Liver (tissue), 9 donors: ENCODE data around the gene MAPKBP1. TPM values are rescaled to one million over a fixed set of nuclear protein-coding genes. Genes with fewer than 3 reads are reported as not detected.

Source experiments
- DNase-seq: peaks from one replicate; pipeline ENCODE4 v3.0.0-alpha.2; 2017; ENCODE audit warnings: low spot score
- H3K27ac ChIP-seq, 2 donors: one replicate each; pipeline ENCODE4 v1.7.0; 2013; ENCODE audit warnings: inconsistent platforms in 2 of 2, low read length in 2 of 2, control low read depth in 1 of 2, low read depth in 1 of 2, mild to moderate bottlenecking in 1 of 2
- H3K27me3 ChIP-seq, 4 donors: one replicate each; pipeline versions ENCODE4 v1.6.1 to v1.7.0; 2013; ENCODE audit warnings: low read length in 3 of 4, inconsistent platforms in 1 of 4, mild to moderate bottlenecking in 1 of 4, moderate library complexity in 1 of 4; ENCODE audit not compliant: control insufficient read depth in 4 of 4, insufficient read depth in 4 of 4
- H3K36me3 ChIP-seq, 4 donors: one replicate each; pipeline versions ENCODE4 v1.6.1 to v1.7.0; 2013; ENCODE audit warnings: low read length in 3 of 4, mild to moderate bottlenecking in 3 of 4, low read depth in 1 of 4, moderate library complexity in 1 of 4; ENCODE audit not compliant: control insufficient read depth in 4 of 4, insufficient read depth in 3 of 4
- H3K4me1 ChIP-seq, 4 donors: one replicate each; pipeline versions ENCODE4 v1.6.1 to v1.7.0; 2013; ENCODE audit warnings: low read length in 3 of 4, mild to moderate bottlenecking in 3 of 4, moderate library complexity in 1 of 4; ENCODE audit not compliant: control insufficient read depth in 4 of 4, insufficient read depth in 4 of 4
- H3K4me3 ChIP-seq, 3 donors: one replicate each; pipeline versions ENCODE4 v1.6.1 to v1.7.0; 2013; ENCODE audit warnings: low read length in 3 of 3, control low read depth in 1 of 3, low read depth in 1 of 3, mild to moderate bottlenecking in 1 of 3
- H3K9ac ChIP-seq, 2 donors: one replicate each; pipeline ENCODE4 v1.7.0; 2013; ENCODE audit warnings: low read length in 2 of 2, mild to moderate bottlenecking in 2 of 2, moderate library complexity in 2 of 2, control low read depth in 1 of 2, low read depth in 1 of 2
- H3K9me3 ChIP-seq, 4 donors: one replicate each; pipeline versions ENCODE4 v1.6.1 to v1.7.0; 2013; ENCODE audit warnings: low read length in 3 of 4; ENCODE audit not compliant: control insufficient read depth in 4 of 4
- ATF3 ChIP-seq: IDR thresholded peaks from 2 replicates; pipeline ENCODE4 v1.6.1; 2016; ENCODE audit warnings: antibody characterized with exemption
- CTCF ChIP-seq: fragments of 150-350 bp; IDR thresholded peaks from 2 replicates; pipeline ENCODE4 v1.5.1; 2017; ENCODE audit warnings: improper control_type of control experiment, low read depth, low read length; ENCODE audit not compliant: missing input control
- EGR1 ChIP-seq, 2 donors: IDR thresholded peaks; 2 replicates each; pipeline ENCODE4 v1.6.1; 2016 to 2018; ENCODE audit warnings: antibody characterized with exemption in 2 of 2, low read depth in 2 of 2
- FOXA1 ChIP-seq: IDR thresholded peaks from 2 replicates; pipeline ENCODE4 v1.6.1; 2016; ENCODE audit warnings: antibody characterized with exemption
- FOXA2 ChIP-seq: IDR thresholded peaks from 2 replicates; pipeline ENCODE4 v1.6.1; 2016; ENCODE audit warnings: antibody characterized with exemption
- GABPA ChIP-seq, 2 donors: IDR thresholded peaks in 1 of 2; conservative IDR thresholded peaks in 1 of 2; 2 replicates each; pipeline ENCODE4 v1.6.1; 2016; ENCODE audit warnings: antibody characterized with exemption in 2 of 2, mild to moderate bottlenecking in 1 of 2, moderate library complexity in 1 of 2
- HNF4A ChIP-seq, 2 donors: conservative IDR thresholded peaks; 2 replicates each; pipeline ENCODE4 v1.6.1; 2016; ENCODE audit warnings: antibody characterized with exemption in 2 of 2, mild to moderate bottlenecking in 2 of 2
- HNF4G ChIP-seq: IDR thresholded peaks from 2 replicates; pipeline ENCODE4 v1.6.1; 2016; ENCODE audit warnings: antibody characterized with exemption
- JUND ChIP-seq, 2 donors: IDR thresholded peaks; 2 replicates each; pipeline ENCODE4 v1.6.1; 2016; ENCODE audit warnings: antibody characterized with exemption in 2 of 2
- MAX ChIP-seq: IDR thresholded peaks from 2 replicates; pipeline ENCODE4 v1.6.1; 2016; ENCODE audit warnings: antibody characterized with exemption
- NR2F2 ChIP-seq: IDR thresholded peaks from 2 replicates; pipeline ENCODE4 v1.6.1; 2016; ENCODE audit warnings: antibody characterized with exemption
- REST ChIP-seq: IDR thresholded peaks from 2 replicates; pipeline ENCODE4 v1.6.1; 2016; ENCODE audit warnings: antibody characterized with exemption, mild to moderate bottlenecking
- RXRA ChIP-seq, 2 donors: IDR thresholded peaks; 2 replicates each; pipeline ENCODE4 v1.6.1; 2017 to 2018; ENCODE audit warnings: antibody characterized with exemption in 2 of 2, mild to moderate bottlenecking in 1 of 2
- SP1 ChIP-seq: IDR thresholded peaks from 2 replicates; pipeline ENCODE4 v1.6.1; 2018; ENCODE audit warnings: antibody characterized with exemption, mild to moderate bottlenecking
- TAF1 ChIP-seq: conservative IDR thresholded peaks from 2 replicates; pipeline ENCODE4 v1.6.1; 2016; ENCODE audit warnings: antibody characterized with exemption, mild to moderate bottlenecking
- YY1 ChIP-seq: IDR thresholded peaks from 2 replicates; pipeline ENCODE4 v1.6.1; 2016; ENCODE audit warnings: antibody characterized with exemption, mild to moderate bottlenecking
- ZBTB33 ChIP-seq: IDR thresholded peaks from 2 replicates; pipeline ENCODE4 v1.6.1; 2016; ENCODE audit warnings: antibody characterized with exemption
- WGBS: extraction: QIAGEN DNeasy Blood & Tissue Kit; methylation state at CpG from one replicate; pipeline ENCODE4 v1.1.7; 2013; 5-methylcytosine and 5-hydroxymethylcytosine counted together
- polyA plus RNA-seq, 2 donors: library from polyadenylated mRNA; stranded (reverse) in 1 of 2; unstranded in 1 of 2; fragments of 200-250 nt in 1 of 2; fragments of >200 nt in 1 of 2; fragmentation: Nextera tagmentation in 1 of 2; extraction: Ambion mirVana in 1 of 2; gene quantifications; one replicate each; pipeline versions ENCODE4 v1.2.1 to v1.2.3, GENCODE V29; 2013 to 2015
- total RNA-seq, 2 donors: library from RNA; depleted of rRNA; stranded (reverse); fragments of >200 nt; gene quantifications; one replicate each; pipeline ENCODE4 v1.2.3, GENCODE V29; 2014
- donor health status: healthy.
- donor health status: healthy.
- donor health status: healthy.
- donor health status: healthy.
- donor health status: healthy.

Gene MAPKBP1
- total and polyA plus RNA-seq, 4 donors = 0.89 to 10.3 (median 2.7) TPM

- H3K9me3 ChIP-seq = no peaks in the 10 kb centered on the region
- no peak overlapping the region for H3K9ac ChIP-seq
- WGBS = 97% methylated on average over 16 of the region's 16 CpGs
- TF ChIP-seq TAF1 = no peak
- TF ChIP-seq FOXA1 = no peak
- no peak for TF ChIP-seq ATF3
- TF ChIP-seq EGR1 (IDR thresholded peaks at IDR 0.05; ENCODE audit: low read depth in 2 of 2) = no peak
- no peak for TF ChIP-seq CTCF
- TF ChIP-seq RXRA (IDR thresholded peaks at IDR 0.05) = no peak
- no peak for TF ChIP-seq NR2F2
- TF ChIP-seq MAX = no peak
- TF ChIP-seq GABPA (IDR thresholded peaks at IDR 0.05 in 1 of 2, conservative IDR thresholded peaks at IDR 0.05 in 1 of 2) = no peak
- H3K36me3 ChIP-seq = peaks cover 0 to 12% (median 6%) of the 10 kb centered on the region in 4 donors
- no peak overlapping the region for H3K27ac ChIP-seq
- no peak for DNase-seq
- H3K4me3 ChIP-seq = no peak overlapping the region
- no peaks in the 10 kb centered on the region for H3K27me3 ChIP-seq
- H3K4me1 ChIP-seq = no peaks in the 10 kb centered on the region
Observed at GRCh38 chr15:41839781-41840491, 65.7 kb downstream of the MAPKBP1 start.

GRCh38 chr15:41840673-41841072 is 66.4 kb downstream of the MAPKBP1 start:
- no peak overlapping the region for H3K27ac ChIP-seq
- DNase-seq = no peak

More at GRCh38 chr15:41840673-41841072, 66.4 kb downstream of the MAPKBP1 start:
- H3K27me3 ChIP-seq = no peaks in the 10 kb centered on the region
- peaks cover 2 to 18% (median 8%) of the 10 kb centered on the region in 4 donors for H3K36me3 ChIP-seq
- no peaks in the 10 kb centered on the region for H3K4me1 ChIP-seq
- 95% methylated on average over 15 of the region's 15 CpGs for WGBS
- H3K4me3 ChIP-seq = no peak overlapping the region
- TF ChIP-seq JUND (IDR thresholded peaks at IDR 0.05) (no peak), CTCF (no peak), HNF4G (no peak), NR2F2 (no peak), RXRA (IDR thresholded peaks at IDR 0.05) (no peak), REST (no peak), ZBTB33 (no peak), FOXA1 (no peak), FOXA2 (no peak), ATF3 (no peak), HNF4A (conservative IDR thresholded peaks at IDR 0.05) (no peak), YY1 (no peak), GABPA (IDR thresholded peaks at IDR 0.05 in 1 of 2, conservative IDR thresholded peaks at IDR 0.05 in 1 of 2) (no peak), SP1 (no peak), MAX (no peak)
- no peak overlapping the region for H3K9ac ChIP-seq
- H3K9me3 ChIP-seq = no peaks in the 10 kb centered on the region
